Aorta (tissue), 5 donors: ENCODE measurements around the gene MYO7B. TPM values are rescaled to one million over a fixed set of nuclear protein-coding genes. Genes with fewer than 3 reads are reported as not detected.
A peak's percentile ranks its signal among the peaks of the same experiment; 100 is the strongest.

ENCODE experiments used
- ATAC-seq: fragments of 200-7000 bp; cut with Tn5 transposase; one replicate; pipeline ENCODE4 v1.9.1; 2022; ENCODE audit warnings: moderate library complexity; ENCODE audit not compliant: low FRiP score
- DNase-seq, 2 donors: peaks; one replicate each; pipeline ENCODE4 v3.0.0-alpha.2; 2020
- H3K27ac ChIP-seq, 2 donors: one replicate each; pipeline ENCODE4 v1.5.1; 2013; ENCODE audit warnings: low read length in 2 of 2, mild to moderate bottlenecking in 2 of 2, moderate library complexity in 2 of 2, control low read depth in 1 of 2, inconsistent platforms in 1 of 2, low read depth in 1 of 2
- H3K27me3 ChIP-seq, 2 donors: one replicate each; pipeline ENCODE4 v1.6.1; 2013; ENCODE audit warnings: control low read depth in 1 of 2, low read length in 1 of 2, mild to moderate bottlenecking in 1 of 2, moderate library complexity in 1 of 2; ENCODE audit not compliant: insufficient read depth in 2 of 2, control insufficient read depth in 1 of 2
- H3K36me3 ChIP-seq, 2 donors: one replicate each; pipeline ENCODE4 v1.6.1; 2013; ENCODE audit warnings: control low read depth in 1 of 2, low read length in 1 of 2, mild to moderate bottlenecking in 1 of 2; ENCODE audit not compliant: insufficient read depth in 2 of 2, control insufficient read depth in 1 of 2
- H3K4me1 ChIP-seq, 2 donors: one replicate each; pipeline ENCODE4 v1.6.1; 2013; ENCODE audit warnings: low read length in 2 of 2, control low read depth in 1 of 2, mild to moderate bottlenecking in 1 of 2, moderate library complexity in 1 of 2; ENCODE audit not compliant: insufficient read depth in 2 of 2, control insufficient read depth in 1 of 2
- H3K4me3 ChIP-seq, 2 donors: one replicate each; pipeline ENCODE4 v1.5.1; 2013; ENCODE audit warnings: low read length in 2 of 2, control low read depth in 1 of 2, mild to moderate bottlenecking in 1 of 2
- H3K9me3 ChIP-seq: one replicate; pipeline ENCODE4 v1.6.1; 2013; ENCODE audit warnings: mild to moderate bottlenecking, low read length; ENCODE audit not compliant: control insufficient read depth
- WGBS, 2 donors: extraction: QIAGEN DNeasy Blood & Tissue Kit; methylation state at CpG; one replicate each; pipeline ENCODE4 v1.1.7; 2013; 5-methylcytosine and 5-hydroxymethylcytosine counted together
- intact Hi-C, 2 donors: fragments of 100-400 bp; cut with DNase I; formaldehyde crosslinking; loops; one replicate each; pipeline versions ENCODE4 v1.14.2 to v1.15.0; 2022
- polyA plus RNA-seq, 2 donors: library from polyadenylated mRNA; stranded (reverse); fragments of 200-250 nt; gene quantifications; one replicate each; pipeline ENCODE4 v1.2.3, GENCODE V29; 2013
- total RNA-seq, 2 donors: library from RNA; stranded (reverse); fragmentation: NEBNext Ultra II Directional; extraction: Animal tissue kit (Norgen Biotek cat#: 25700); gene quantifications; one replicate each; pipeline ENCODE4 v1.2.1, GENCODE V29; 2021
- donor health status: healthy with polysubstance abuse.
- donor health status: Bipolar disorder and iron deficiency.
- donor health status: DM: no; HTN: no; CAD: no.
- donor health status: DM: no; HTN: no; CAD: no.
- donor health status: DM: yes; HTN: yes; CAD: no.

The MYO7B gene
- total and polyA plus RNA-seq, 4 donors, result 0.32 to 26.3 (median 1.6) TPM

DNA sequence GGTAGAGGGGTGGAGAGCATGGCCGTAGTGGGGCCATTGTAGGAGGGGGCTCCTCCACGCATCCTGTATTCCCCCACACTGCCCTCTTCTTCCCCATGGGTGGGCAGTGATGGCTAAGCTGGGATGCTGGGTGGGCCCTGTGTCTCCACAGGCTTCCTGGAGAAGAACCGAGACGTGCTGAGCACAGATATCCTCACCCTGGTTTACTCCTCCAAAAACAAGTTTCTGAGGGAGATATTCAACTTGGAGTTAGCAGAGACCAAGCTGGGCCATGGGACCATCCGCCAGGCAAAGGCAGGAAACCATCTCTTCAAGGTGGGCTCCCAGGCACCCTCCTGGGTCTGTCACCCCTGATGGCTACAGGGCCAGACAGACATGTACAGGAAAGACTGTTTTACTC lies 52.8 kb downstream of the MYO7B start:
- no peaks in the 10 kb centered on the region for H3K9me3 ChIP-seq
- no peaks in the 10 kb centered on the region for H3K4me1 ChIP-seq
- intact Hi-C loops, result no loop called here
- no peaks in the 10 kb centered on the region for H3K27me3 ChIP-seq
- H3K4me3 ChIP-seq, result no peak overlapping the region
- DNase-seq (peak in 1 of 2 donors; percentile 36), ATAC-seq (no peak)
- H3K27ac ChIP-seq, result no peak overlapping the region
- H3K36me3 ChIP-seq, result no peaks in the 10 kb centered on the region
- WGBS, 2 donors, result 97 to 98% methylated on average over 5 of the region's 5 CpGs

DNA sequence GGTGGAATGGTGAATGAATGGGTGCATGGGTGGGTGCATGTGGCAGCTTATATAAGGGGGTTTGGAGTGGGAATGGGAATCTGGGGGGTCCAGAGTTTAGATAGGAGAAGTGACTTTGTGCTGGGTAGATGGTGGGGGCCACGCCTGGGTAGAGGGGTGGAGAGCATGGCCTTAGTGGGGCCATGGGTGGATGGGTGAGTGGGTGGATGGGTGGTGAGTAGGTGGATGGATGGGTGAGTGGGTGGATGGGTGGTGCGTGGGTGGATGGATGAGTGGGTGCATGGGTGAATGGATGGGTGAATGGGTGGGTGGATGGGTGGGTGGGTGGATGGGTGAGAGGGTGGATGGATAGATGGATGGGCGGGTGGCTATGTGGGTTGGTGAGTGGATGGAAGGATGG lies 53.9 kb downstream of the MYO7B start:
- no peak overlapping the region for H3K27ac ChIP-seq
- ATAC-seq (no peak), DNase-seq (peak in 1 of 2 donors; percentile 25)
- H3K4me1 ChIP-seq, result no peaks in the 10 kb centered on the region
- H3K27me3 ChIP-seq, result no peaks in the 10 kb centered on the region
- intact Hi-C loops, result no loop called here
- H3K4me3 ChIP-seq, result no peak overlapping the region
- 95 to 100% methylated on average over 3 of the region's 3 CpGs for WGBS, 2 donors
- H3K36me3 ChIP-seq, result no peaks in the 10 kb centered on the region
- no peaks in the 10 kb centered on the region for H3K9me3 ChIP-seq

DNA sequence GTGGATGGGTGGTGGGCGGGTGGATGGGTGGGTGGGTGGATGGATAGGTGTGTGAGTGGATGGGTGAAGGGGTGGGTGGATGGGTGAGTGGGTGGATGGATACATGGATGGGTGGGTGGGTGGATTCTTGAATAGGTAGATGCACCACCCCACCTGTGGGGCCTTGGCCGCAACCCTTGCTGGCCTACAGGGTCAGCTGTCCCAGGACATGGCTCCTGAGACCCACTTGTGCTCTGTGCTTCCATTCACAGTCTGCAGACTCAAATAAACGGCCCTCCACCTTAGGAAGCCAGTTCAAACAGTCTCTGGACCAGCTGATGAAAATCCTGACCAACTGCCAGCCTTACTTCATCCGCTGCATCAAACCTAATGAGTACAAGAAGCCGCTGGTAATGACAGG lies 54.4 kb downstream of the MYO7B start:
- DNase-seq, result peak in 1 of 2 donors; percentile 23
- no peak overlapping the region for H3K4me3 ChIP-seq
- no peaks in the 10 kb centered on the region for H3K36me3 ChIP-seq
- no peak for ATAC-seq
- no peak overlapping the region for H3K27ac ChIP-seq
- no peaks in the 10 kb centered on the region for H3K4me1 ChIP-seq
- no peaks in the 10 kb centered on the region for H3K9me3 ChIP-seq
- 83 to 89% methylated on average over 5 of the region's 5 CpGs for WGBS, 2 donors
- intact Hi-C loops, result loop anchor here in 1 of 2 donors (10.0 kb wide), 1 partner anchor 365 kb away; no protein-coding TSS in a partner anchor
- H3K27me3 ChIP-seq, result no peaks in the 10 kb centered on the region

GRCh38 chr2:127590386-127591190 lies 55.1 kb downstream of the MYO7B start:
- H3K9me3 ChIP-seq, result no peaks in the 10 kb centered on the region
- H3K36me3 ChIP-seq, result no peaks in the 10 kb centered on the region
- intact Hi-C loops, result loop anchor here in 1 of 2 donors (10.0 kb wide), 1 partner anchor 364 kb away; no protein-coding TSS in a partner anchor
- DNase-seq, result peak in 1 of 2 donors; percentile 27
- no peaks in the 10 kb centered on the region for H3K27me3 ChIP-seq
- no peak for ATAC-seq
- H3K4me1 ChIP-seq, result no peaks in the 10 kb centered on the region
- 95 to 96% methylated on average over 8 of the region's 8 CpGs for WGBS, 2 donors
- no peak overlapping the region for H3K4me3 ChIP-seq
- H3K27ac ChIP-seq, result no peak overlapping the region

DNA sequence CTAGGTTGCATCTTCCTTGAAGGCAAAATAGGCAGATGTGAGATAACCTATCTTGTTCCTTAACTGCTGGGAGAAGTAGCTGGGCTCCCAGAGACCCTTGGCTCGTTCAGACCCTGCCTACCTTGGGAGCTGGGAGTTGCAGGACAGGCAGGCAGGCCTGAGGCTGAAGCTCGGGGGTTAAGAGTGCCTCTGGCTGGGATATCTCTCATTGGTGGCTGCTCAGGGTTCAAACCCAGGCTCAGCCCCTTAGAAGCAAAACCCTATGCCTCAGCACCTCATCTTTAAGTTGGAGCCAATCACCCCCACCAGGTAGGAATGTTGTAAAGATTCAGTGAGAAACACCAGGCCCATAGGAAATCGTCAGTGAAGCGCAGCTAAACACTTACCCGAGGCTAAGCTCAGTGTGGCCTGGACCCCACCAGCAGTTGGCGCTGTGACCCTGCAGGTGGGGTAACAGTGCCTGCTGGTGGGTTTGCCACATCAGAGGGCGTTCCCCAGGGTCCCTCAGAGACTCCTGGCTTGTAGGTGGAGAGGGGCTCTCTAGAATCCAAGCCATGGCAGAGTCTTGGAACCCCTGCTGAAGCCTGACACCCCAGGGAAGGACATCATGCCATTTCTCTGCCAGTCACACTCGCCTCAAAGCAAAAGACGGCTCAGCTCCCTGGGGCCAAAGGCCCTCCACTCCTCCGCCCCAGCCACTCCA lies 55.9 kb downstream of the MYO7B start:
- Histone ChIP-seq H3K36me3 (no peaks in the 10 kb centered on the region), H3K4me1 (no peaks in the 10 kb centered on the region), H3K9me3 (no peaks in the 10 kb centered on the region), H3K4me3 (no peak overlapping the region), H3K27ac (no peak overlapping the region), H3K27me3 (no peaks in the 10 kb centered on the region)
- ATAC-seq (peak; percentile 78), DNase-seq (peak in 1 of 2 donors; percentile 80)
- 62 to 68% methylated on average over 10 of the region's 10 CpGs for WGBS, 2 donors
- intact Hi-C loops, result loop anchor here in 1 of 2 donors (10.0 kb wide), 1 partner anchor 363 kb away; no protein-coding TSS in a partner anchor

DNA sequence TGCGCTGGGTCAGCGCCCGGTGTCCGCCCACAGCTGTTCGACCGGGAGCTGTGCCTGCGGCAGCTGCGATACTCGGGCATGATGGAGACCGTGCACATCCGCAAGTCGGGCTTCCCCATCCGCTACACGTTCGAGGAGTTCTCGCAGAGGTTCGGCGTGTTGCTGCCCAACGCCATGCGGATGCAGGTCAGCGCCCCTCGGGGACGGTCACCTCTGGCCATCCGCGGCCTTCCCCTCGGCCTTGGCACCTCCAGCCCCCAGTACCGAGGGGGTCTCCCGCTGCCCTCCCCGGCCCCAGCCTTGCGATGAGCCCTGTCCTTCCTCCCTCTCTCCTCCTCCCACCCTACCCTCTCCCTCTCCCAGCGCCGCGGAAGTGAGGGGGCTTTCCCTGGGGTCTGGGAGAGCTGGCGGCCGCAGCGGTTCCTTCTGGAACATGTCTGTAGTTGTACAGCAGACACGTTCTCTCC lies 57.3 kb downstream of the MYO7B start:
- no peaks in the 10 kb centered on the region for H3K36me3 ChIP-seq
- peak in 1 of 2 donors; percentile 68 for DNase-seq
- H3K27me3 ChIP-seq, result no peaks in the 10 kb centered on the region
- H3K4me1 ChIP-seq, result no peaks in the 10 kb centered on the region
- H3K4me3 ChIP-seq, result no peak overlapping the region
- ATAC-seq, result no peak
- WGBS, 2 donors, result 96 to 98% methylated on average over 33 to 37 of the region's 37 CpGs
- no peak overlapping the region for H3K27ac ChIP-seq
- no peaks in the 10 kb centered on the region for H3K9me3 ChIP-seq
- intact Hi-C loops, result loop anchor here in 1 of 2 donors (10.0 kb wide), 1 partner anchor 362 kb away; no protein-coding TSS in a partner anchor

DNA sequence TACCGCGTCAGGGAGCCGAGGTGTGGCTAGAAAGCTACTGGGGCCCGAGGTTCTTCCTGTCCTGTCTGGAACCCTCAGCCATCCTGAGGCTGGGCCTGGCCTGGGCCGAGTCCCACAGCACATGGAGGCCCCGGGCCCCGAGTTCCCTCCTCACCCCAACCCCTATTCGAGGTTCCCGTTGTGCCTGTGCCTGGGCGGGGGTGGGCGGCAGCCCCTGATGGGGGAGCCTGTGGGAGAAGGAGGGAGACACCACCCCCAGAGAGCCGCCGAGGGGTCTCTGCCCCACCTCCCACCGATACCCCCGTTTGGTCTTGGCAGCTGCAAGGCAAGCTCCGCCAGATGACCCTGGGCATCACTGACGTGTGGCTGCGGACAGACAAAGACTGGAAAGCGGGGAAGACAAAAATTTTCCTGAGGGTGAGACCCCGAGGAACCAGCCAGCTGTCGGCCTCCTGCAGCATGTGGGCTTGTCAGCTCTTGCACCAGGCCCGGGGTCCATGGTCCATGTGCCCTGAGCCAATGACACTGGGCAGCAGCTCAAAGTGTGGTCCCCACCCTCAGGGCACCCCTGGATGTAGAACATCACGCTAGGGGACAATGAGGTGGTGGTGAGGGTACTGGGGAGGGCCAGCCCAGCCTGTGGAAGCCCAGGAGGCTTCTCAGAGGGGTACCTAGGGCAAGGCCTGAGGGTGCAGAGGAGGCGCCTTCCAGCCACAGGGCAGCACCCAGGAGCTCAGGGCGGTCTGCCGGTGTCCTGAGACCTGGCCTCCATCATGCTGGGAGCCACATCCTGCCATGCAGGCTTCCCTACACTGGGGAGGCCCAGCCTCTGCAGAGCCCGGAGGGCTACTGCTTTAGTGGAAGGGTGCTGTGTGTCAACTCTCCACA lies 58.0 kb downstream of the MYO7B start:
- Histone ChIP-seq H3K27me3 (no peaks in the 10 kb centered on the region), H3K27ac (no peak overlapping the region), H3K4me1 (no peaks in the 10 kb centered on the region), H3K4me3 (no peak overlapping the region), H3K9me3 (no peaks in the 10 kb centered on the region), H3K36me3 (no peaks in the 10 kb centered on the region)
- ATAC-seq (peak; percentile 15), DNase-seq (peak in 1 of 2 donors; percentile 70)
- intact Hi-C loops, result loop anchor here in 1 of 2 donors (10.0 kb wide), 1 partner anchor 361 kb away; no protein-coding TSS in a partner anchor
- WGBS, 2 donors, result 93 to 94% methylated on average over 26 to 27 of the region's 27 CpGs

DNA sequence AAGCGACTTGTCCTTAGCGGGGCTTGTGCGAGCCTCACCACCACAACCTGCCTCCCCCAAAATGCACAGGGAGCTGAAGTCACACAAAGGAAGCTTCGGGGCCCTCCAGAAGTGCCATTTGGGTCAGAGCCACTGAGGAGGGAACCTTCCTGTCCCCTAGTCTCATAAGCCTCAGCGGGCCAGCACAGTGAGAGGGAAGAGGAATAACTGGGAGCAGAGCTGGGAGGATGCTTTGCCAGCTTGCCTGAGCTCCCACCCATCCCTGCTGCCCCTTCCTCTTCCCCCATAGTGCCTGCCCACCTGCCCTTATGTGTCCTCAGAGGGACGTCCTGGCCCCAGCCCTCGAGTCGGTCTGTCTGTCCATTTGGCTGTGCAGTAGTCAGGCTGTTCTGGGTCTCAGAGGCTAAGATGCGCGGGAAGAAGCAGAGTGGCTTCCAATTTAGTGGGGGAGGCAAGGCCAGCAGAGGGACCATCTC lies 58.7 kb downstream of the MYO7B start:
- 95% methylated on average over 10 of the region's 10 CpGs for WGBS, 2 donors
- H3K9me3 ChIP-seq, result no peaks in the 10 kb centered on the region
- ATAC-seq (no peak), DNase-seq (peak in 1 of 2 donors; percentile 45)
- no peaks in the 10 kb centered on the region for H3K4me1 ChIP-seq
- intact Hi-C loops, result loop anchor here in 1 of 2 donors (10.0 kb wide), 1 partner anchor 361 kb away; no protein-coding TSS in a partner anchor
- H3K36me3 ChIP-seq, result no peaks in the 10 kb centered on the region
- H3K27ac ChIP-seq, result no peak overlapping the region
- no peak overlapping the region for H3K4me3 ChIP-seq
- H3K27me3 ChIP-seq, result no peaks in the 10 kb centered on the region
